Endothelial cell of umbilical vein (primary cell): ENCODE data around the gene PRDX1. TPM values are rescaled to one million over a fixed set of nuclear protein-coding genes. Genes with fewer than 3 reads are reported as not detected.

Experiments used
- BruUV-seq: library from RNA; stranded (reverse); fragments of 400-500 nt; replicated peaks from 2 replicates; lab custom pipeline; 2021; lab: Mats Ljungman, UMichigan
- CTCF ChIA-PET: fragments of 300-600, 350-600 bp; sonication (Branson Sonifier 250); formaldehyde crosslinking; loops from one replicate; lab custom pipeline; 2021; ENCODE audit warnings: antibody characterized with exemption, inconsistent platforms; lab: Charles Lee
- POLR2A ChIA-PET: fragments of 300-600, 350-600 bp; sonication (Branson Sonifier 250); formaldehyde crosslinking; loops from one replicate; lab custom pipeline; 2021; ENCODE audit warnings: antibody characterized with exemption, inconsistent platforms; lab: Charles Lee
- DNase-seq: peaks from one replicate; pipeline ENCODE4 v3.0.0-alpha.2; 2011; ENCODE audit warnings: low read depth, low spot score
- FAIRE-seq: peaks from 2 replicates; lab custom pipeline; 2011; peaks lifted over from hg19 to GRCh38; lab: Jason Lieb, UNC
- H2AFZ ChIP-seq: 2 replicates; pipeline ENCODE4 v1.6.0; 2012; ENCODE audit warnings: low read depth, low read length, control low read depth, inconsistent platforms
- H3K27ac ChIP-seq: 2 replicates; pipeline ENCODE4 v1.5.1; 2011; ENCODE audit warnings: low read depth, mild to moderate bottlenecking, control low read depth, low read length, moderate library complexity; ENCODE audit not compliant: insufficient read depth
- H3K27me3 ChIP-seq, 2 experiments: 2 replicates each; pipeline versions ENCODE4 v1.6.0 to v1.6.1; 2011; ENCODE audit warnings: low read length in 2 of 2, mixed read lengths in 1 of 2; ENCODE audit not compliant: control insufficient read depth in 2 of 2, insufficient read depth in 2 of 2
- H3K36me3 ChIP-seq, 2 experiments: 2 replicates in 1 of 2; 3 replicates in 1 of 2; pipeline ENCODE4 v1.5.1; 2011; ENCODE audit warnings: low read length in 2 of 2, mild to moderate bottlenecking in 1 of 2, moderate library complexity in 1 of 2; ENCODE audit not compliant: control insufficient read depth in 2 of 2, insufficient read depth in 2 of 2; ENCODE audit errors: extremely low read depth in 1 of 2
- H3K4me1 ChIP-seq: 3 replicates; pipeline ENCODE4 v1.5.1; 2011; ENCODE audit warnings: mild to moderate bottlenecking, low read length; ENCODE audit not compliant: control insufficient read depth, insufficient read depth; ENCODE audit errors: extremely low read depth
- H3K4me2 ChIP-seq: 2 replicates; pipeline ENCODE4 v1.6.1; 2011; ENCODE audit warnings: low read length, control low read depth, mixed read lengths; ENCODE audit not compliant: insufficient read depth
- H3K4me3 ChIP-seq, 3 experiments: fragments of 200-600 bp in 1 of 3; sonication (generic), shearing (Covaris generic) in 1 of 3; replicated peaks in 1 of 3; 2 replicates each; pipeline ENCODE4 v1.5.1; 2011 to 2016; ENCODE audit warnings: control low read depth in 3 of 3, low read length in 3 of 3, mild to moderate bottlenecking in 2 of 3, inconsistent platforms in 1 of 3, low read depth in 1 of 3, moderate library complexity in 1 of 3; ENCODE audit not compliant: insufficient read depth in 1 of 3
- H3K79me2 ChIP-seq: 2 replicates; pipeline ENCODE4 v1.6.0; 2012; ENCODE audit warnings: low read length, inconsistent platforms; ENCODE audit not compliant: control insufficient read depth, insufficient read depth
- H3K9ac ChIP-seq: replicated peaks from 2 replicates; pipeline ENCODE3; 2011; ENCODE audit warnings: low read length, control low read depth; ENCODE audit not compliant: insufficient read depth; ENCODE audit errors: extremely low read depth
- H3K9me1 ChIP-seq: replicated peaks from 3 replicates; pipeline ENCODE4 v1.6.0; 2011; ENCODE audit warnings: mild to moderate bottlenecking, low read length; ENCODE audit not compliant: control insufficient read depth, insufficient read depth; ENCODE audit errors: extremely low read depth
- H3K9me3 ChIP-seq: replicated peaks from 2 replicates; pipeline ENCODE4 v1.5.1; 2012; ENCODE audit warnings: low read length, inconsistent platforms; ENCODE audit not compliant: control insufficient read depth, insufficient read depth
- H4K20me1 ChIP-seq: replicated peaks from 2 replicates; pipeline ENCODE3; 2011; ENCODE audit warnings: mild to moderate bottlenecking, low read length; ENCODE audit not compliant: control insufficient read depth, insufficient read depth; ENCODE audit errors: extremely low read depth
- CTCF ChIP-seq, 2 donors: IDR thresholded peaks; 1 replicate in 1 of 2; 2 replicates in 1 of 2; pipeline ENCODE4 v1.5.1; 2011; ENCODE audit warnings: low read length in 2 of 2, mild to moderate bottlenecking in 2 of 2, moderate library complexity in 2 of 2, control low read depth in 1 of 2, inconsistent platforms in 1 of 2, low read depth in 1 of 2; ENCODE audit not compliant: insufficient read depth in 1 of 2; ENCODE audit errors: extremely low read depth in 1 of 2
- EZH2 ChIP-seq: IDR thresholded peaks from 2 replicates; pipeline ENCODE4 v1.6.1; 2012; ENCODE audit warnings: borderline replicate concordance, low read depth, mild to moderate bottlenecking, moderate library complexity, low read length, inconsistent platforms; ENCODE audit not compliant: severe bottlenecking
- FOS ChIP-seq: IDR thresholded peaks from 2 replicates; pipeline ENCODE4 v1.6.1; 2011; ENCODE audit warnings: mild to moderate bottlenecking, low read length, moderate library complexity, borderline replicate concordance; ENCODE audit not compliant: insufficient read depth
- GATA2 ChIP-seq: IDR thresholded peaks from 2 replicates; pipeline ENCODE4 v1.7.0; 2011; ENCODE audit warnings: low read depth, mild to moderate bottlenecking, moderate library complexity, mixed read lengths, low read length; ENCODE audit not compliant: insufficient read length, insufficient read depth
- JUN ChIP-seq: IDR thresholded peaks from 2 replicates; pipeline ENCODE4 v1.6.1; 2011; ENCODE audit warnings: borderline replicate concordance, low read depth; ENCODE audit not compliant: insufficient read length, insufficient read depth
- MAX ChIP-seq: IDR thresholded peaks from 2 replicates; pipeline ENCODE4 v1.6.1; 2011; ENCODE audit not compliant: insufficient read depth, insufficient read length
- MYC ChIP-seq: IDR thresholded peaks from one replicate; pipeline ENCODE4 v1.6.1; 2011; ENCODE audit warnings: mild to moderate bottlenecking, low read depth, low read length
- POLR2A ChIP-seq: IDR thresholded peaks from 2 replicates; pipeline ENCODE4 v1.6.1; 2012; ENCODE audit warnings: low read depth, mild to moderate bottlenecking, control low read depth, low read length
- POLR2AphosphoS5 ChIP-seq: IDR thresholded peaks from 2 replicates; pipeline ENCODE4 v1.6.1; 2012; ENCODE audit warnings: low read depth, mild to moderate bottlenecking, control low read depth, low read length, moderate library complexity; ENCODE audit not compliant: insufficient read depth
- dilution Hi-C: fragments of 300-500 bp; cut with MboI; formaldehyde crosslinking; loops from one replicate; pipeline ENCODE4 v1.15.0; 2019; ENCODE audit warnings: low sequenced_read_pairs; ENCODE audit not compliant: extremely low pct_ligation_motif_present
- intact Hi-C: fragments of 100-400 bp; cut with micrococcal nuclease; formaldehyde crosslinking; loops from one replicate; pipeline ENCODE4 v1.10.0; 2022
- polyA plus RNA-seq, 4 experiments: library from polyadenylated mRNA; depleted of rRNA in 3 of 4; stranded (reverse) in 3 of 4; unstranded in 1 of 4; fragments of >200 nt; gene quantifications; 2 replicates each; pipeline versions ENCODE4 v1.2.1 to v1.2.3, GENCODE V29; 2011 to 2012; ENCODE audit warnings: missing spikeins in 1 of 4
- total RNA-seq: library from RNA; stranded (reverse); gene quantifications from 2 replicates; pipeline ENCODE4 v1.2.3, GENCODE V29; 2021

PRDX1 gene
- total and polyA plus RNA-seq, 2 donors (not counting 3 experiments of a cell fraction or from before 2014, with no cell fraction given): 622 to 685 TPM

GRCh38 chr1:45568421-45568820 lies 46.7 kb upstream of the PRDX1 start:
- no peaks in the 10 kb centered on the region for H3K4me1 ChIP-seq
- H3K79me2 ChIP-seq: peaks cover 2% of the 10 kb centered on the region
- intact Hi-C loops (no loop called here), dilution Hi-C loops (no loop called here)
- H3K36me3 ChIP-seq: peaks cover 7 to 20% of the 10 kb centered on the region in 2 experiments
- BruUV-seq: no TSS peak
- H3K9ac ChIP-seq: no peak overlapping the region
- TF ChIP-seq CTCF (IDR thresholded peaks at IDR 0.05; ENCODE audit: extremely low read depth in 1 of 2, insufficient read depth in 1 of 2, low read depth in 1 of 2, low read length in 2 of 2): no peak
- no peak for TF ChIP-seq MAX
- TF ChIP-seq GATA2: no peak
- no peak for TF ChIP-seq MYC
- no peak for TF ChIP-seq POLR2AphosphoS5
- no peak for TF ChIP-seq FOS
- no peak for TF ChIP-seq POLR2A
- TF ChIP-seq JUN: no peak
- no peak for TF ChIP-seq EZH2
- H4K20me1 ChIP-seq: no peaks in the 10 kb centered on the region
- DNase-seq: no peak
- H2AFZ ChIP-seq: no peak overlapping the region
- ChIA-PET POLR2A (interaction anchor here (1.3 to 6.6 kb wide), 2 partner anchors 16 to 47 kb away, joined by 5 to 49 read pairs; partner anchors contain the start of gene PRDX1), CTCF (interaction anchor here (0.8 to 9.0 kb wide), 19 partner anchors 9 to 553 kb away, joined by 3 to 148 read pairs (median 10); partner anchors contain the start of genes AKR1A1, CCDC163, MMACHC and MUTYH)
- H3K27ac ChIP-seq: no peak overlapping the region
- H3K4me2 ChIP-seq: no peak overlapping the region
- H3K9me1 ChIP-seq: no peaks in the 10 kb centered on the region
- FAIRE-seq: no peak
- H3K9me3 ChIP-seq: no peaks in the 10 kb centered on the region
- H3K4me3 ChIP-seq: no peak overlapping the region
- H3K27me3 ChIP-seq: no peaks in the 10 kb centered on the region
